Small intestine (tissue), 7 donors: ENCODE data around the gene ZNF277. TPM values are rescaled to one million over a fixed set of nuclear protein-coding genes. Genes with fewer than 3 reads are reported as not detected.

Experiments
- DNase-seq, 2 donors: peaks; one replicate each; pipeline versions ENCODE4 v3.0.0 to v3.0.0-alpha.2; 2013
- FAIRE-seq: peaks from 2 replicates; lab custom pipeline; 2012; peaks lifted over from hg19 to GRCh38; lab: Jason Lieb, UNC
- H3K27ac ChIP-seq, 3 donors: one replicate each; pipeline ENCODE4 v1.5.1; 2013; ENCODE audit warnings: low read length in 2 of 3, mild to moderate bottlenecking in 2 of 3, control low read depth in 1 of 3, inconsistent platforms in 1 of 3, low read depth in 1 of 3, moderate library complexity in 1 of 3
- H3K27me3 ChIP-seq, 3 donors: one replicate each; pipeline ENCODE4 v1.6.1; 2013; ENCODE audit warnings: low read length in 3 of 3, inconsistent platforms in 1 of 3; ENCODE audit not compliant: control insufficient read depth in 3 of 3, insufficient read depth in 3 of 3
- H3K36me3 ChIP-seq, 3 donors: one replicate each; pipeline ENCODE4 v1.6.1; 2013; ENCODE audit warnings: low read length in 3 of 3, inconsistent platforms in 1 of 3, low read depth in 1 of 3, mild to moderate bottlenecking in 1 of 3, moderate library complexity in 1 of 3; ENCODE audit not compliant: control insufficient read depth in 3 of 3, insufficient read depth in 2 of 3
- H3K4me1 ChIP-seq, 3 donors: one replicate each; pipeline ENCODE4 v1.6.1; 2013; ENCODE audit warnings: low read length in 2 of 3, inconsistent platforms in 1 of 3, low read depth in 1 of 3, mild to moderate bottlenecking in 1 of 3, moderate library complexity in 1 of 3; ENCODE audit not compliant: control insufficient read depth in 3 of 3, insufficient read depth in 2 of 3
- H3K4me3 ChIP-seq, 3 donors: one replicate each; pipeline ENCODE4 v1.5.1; 2013; ENCODE audit warnings: low read length in 3 of 3, control low read depth in 1 of 3, inconsistent platforms in 1 of 3, low read depth in 1 of 3, mild to moderate bottlenecking in 1 of 3, moderate library complexity in 1 of 3
- H3K9me3 ChIP-seq, 2 donors: one replicate each; pipeline ENCODE4 v1.6.1; 2013; ENCODE audit warnings: low read depth in 1 of 2, low read length in 1 of 2; ENCODE audit not compliant: control insufficient read depth in 2 of 2, insufficient read depth in 1 of 2
- WGBS, 3 donors: extraction: QIAGEN DNeasy Blood & Tissue Kit; methylation state at CpG; one replicate each; pipeline ENCODE4 v1.1.7; 2013; 5-methylcytosine and 5-hydroxymethylcytosine counted together
- polyA plus RNA-seq, 4 donors: library from polyadenylated mRNA; stranded (reverse) in 3 of 4; unstranded in 1 of 4; fragments of 200-250 nt in 3 of 4; fragments of 120-200 nt in 1 of 4; gene quantifications; one replicate each; pipeline versions ENCODE4 v1.2.1 to v1.2.3, GENCODE V29; 2013
- donor health status: healthy with polysubstance abuse.
- donor health status: control.
- donor health status: control.
- donor health status: Bipolar disorder and iron deficiency.
- donor health status: healthy.

ZNF277 gene
- polyA plus RNA-seq, 4 donors: 15.8 to 27.2 (median 24.9) TPM

DNA sequence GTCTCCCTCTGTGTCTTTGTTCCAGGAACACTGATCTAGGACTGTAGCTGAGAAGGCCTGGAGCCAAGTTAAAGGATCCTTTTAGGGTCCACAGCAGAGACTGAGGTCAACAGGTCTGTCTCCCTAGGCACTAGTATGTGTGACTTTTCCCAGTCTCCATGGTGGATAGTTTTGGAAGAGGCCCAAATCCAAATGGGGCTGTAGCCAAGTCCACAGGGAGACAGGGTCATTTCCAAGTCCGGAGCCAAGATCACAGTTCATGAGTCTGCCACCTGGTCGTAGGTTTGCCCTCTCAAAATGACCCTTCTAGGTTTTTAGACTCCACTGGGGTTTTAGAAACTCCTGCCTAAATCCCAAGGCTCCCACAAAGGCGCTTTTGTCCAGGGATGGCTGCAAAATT, 16.8 kb downstream of the ZNF277 start:
- 86 to 90% (median 86%) methylated on average over 3 of the region's 3 CpGs for WGBS, 3 donors
- Histone ChIP-seq H3K36me3 (no peaks in the 10 kb centered on the region), H3K27ac (no peak overlapping the region), H3K9me3 (peaks cover 0 to 2% of the 10 kb centered on the region in 2 donors), H3K27me3 (no peaks in the 10 kb centered on the region), H3K4me1 (no peaks in the 10 kb centered on the region), H3K4me3 (no peak overlapping the region)
- DNase-seq (no peak), FAIRE-seq (no peak)

DNA sequence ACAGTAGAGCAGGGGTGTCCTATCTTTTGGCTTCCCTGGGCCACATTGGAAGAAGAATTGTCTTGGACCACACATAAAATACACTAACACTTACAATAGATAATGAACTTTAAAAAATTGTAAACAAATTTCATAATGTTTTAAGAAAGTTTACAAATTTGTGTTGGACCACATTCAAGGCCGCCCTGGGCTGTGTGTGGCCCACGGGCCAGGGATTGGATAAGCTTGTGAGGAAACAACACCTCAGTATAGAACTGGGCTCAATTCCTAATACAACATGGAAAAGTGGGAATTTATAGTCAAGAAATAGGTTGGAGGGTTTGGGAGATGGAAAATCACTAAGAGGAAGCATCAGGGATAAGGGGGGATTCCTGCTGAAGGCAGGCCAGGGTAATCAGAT, 17.7 kb downstream of the ZNF277 start:
- H3K9me3 ChIP-seq: peaks cover 0 to 2% of the 10 kb centered on the region in 2 donors
- H3K4me3 ChIP-seq: no peak overlapping the region
- no peaks in the 10 kb centered on the region for H3K36me3 ChIP-seq
- FAIRE-seq (no peak), DNase-seq (no peak)
- WGBS, 3 donors: 91 to 96% (median 91%) methylated on average over 2 of the region's 2 CpGs
- H3K27ac ChIP-seq: no peak overlapping the region
- no peaks in the 10 kb centered on the region for H3K27me3 ChIP-seq
- no peaks in the 10 kb centered on the region for H3K4me1 ChIP-seq

GRCh38 chr7:112225006-112225405, 18.5 kb downstream of the ZNF277 start:
- Histone ChIP-seq H3K27me3 (no peaks in the 10 kb centered on the region), H3K36me3 (no peaks in the 10 kb centered on the region), H3K27ac (no peak overlapping the region), H3K4me1 (no peaks in the 10 kb centered on the region), H3K9me3 (peaks cover 0 to 2% of the 10 kb centered on the region in 2 donors), H3K4me3 (no peak overlapping the region)
- FAIRE-seq: no peak
- DNase-seq: no peak

DNA sequence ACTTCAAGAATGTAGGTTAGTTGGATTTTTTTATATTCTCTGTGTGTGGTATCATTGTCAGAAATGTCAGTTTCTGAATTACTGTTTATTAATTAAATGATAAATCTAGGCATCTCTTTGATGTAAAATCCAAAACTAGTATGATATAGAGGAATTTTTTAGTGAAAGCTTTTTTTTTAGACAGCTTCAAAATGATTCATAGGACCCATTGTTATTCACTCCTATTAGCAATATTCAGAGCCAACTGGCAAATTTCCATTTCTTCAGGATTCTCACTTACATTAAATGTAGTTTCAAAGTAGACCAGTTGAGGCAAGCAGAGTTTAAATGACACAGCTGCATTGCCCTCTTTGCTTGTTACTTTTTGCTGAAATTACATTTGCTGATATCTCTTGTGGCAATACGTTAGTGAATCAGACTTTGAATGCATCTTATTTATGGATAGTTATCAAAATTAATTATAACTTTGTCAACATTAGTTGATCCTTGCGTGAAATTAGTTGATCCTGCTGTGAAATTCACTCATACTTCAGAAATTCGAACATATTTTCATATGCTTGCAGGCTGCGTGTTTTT, 20.3 kb downstream of the ZNF277 start:
- Histone ChIP-seq H3K4me3 (no peak overlapping the region), H3K9me3 (no peaks in the 10 kb centered on the region), H3K27me3 (no peaks in the 10 kb centered on the region), H3K27ac (no peak overlapping the region), H3K4me1 (no peaks in the 10 kb centered on the region), H3K36me3 (no peaks in the 10 kb centered on the region)
- DNase-seq (no peak), FAIRE-seq (no peak)
- 91 to 95% (median 94%) methylated on average over 4 of the region's 4 CpGs for WGBS, 3 donors

- FAIRE-seq: no peak
- 84 to 95% (median 88%) methylated on average over 2 of the region's 2 CpGs for WGBS, 3 donors
These were observed 22.1 kb downstream of the ZNF277 start for GRCh38 chr7:112228632-112229031.

DNA sequence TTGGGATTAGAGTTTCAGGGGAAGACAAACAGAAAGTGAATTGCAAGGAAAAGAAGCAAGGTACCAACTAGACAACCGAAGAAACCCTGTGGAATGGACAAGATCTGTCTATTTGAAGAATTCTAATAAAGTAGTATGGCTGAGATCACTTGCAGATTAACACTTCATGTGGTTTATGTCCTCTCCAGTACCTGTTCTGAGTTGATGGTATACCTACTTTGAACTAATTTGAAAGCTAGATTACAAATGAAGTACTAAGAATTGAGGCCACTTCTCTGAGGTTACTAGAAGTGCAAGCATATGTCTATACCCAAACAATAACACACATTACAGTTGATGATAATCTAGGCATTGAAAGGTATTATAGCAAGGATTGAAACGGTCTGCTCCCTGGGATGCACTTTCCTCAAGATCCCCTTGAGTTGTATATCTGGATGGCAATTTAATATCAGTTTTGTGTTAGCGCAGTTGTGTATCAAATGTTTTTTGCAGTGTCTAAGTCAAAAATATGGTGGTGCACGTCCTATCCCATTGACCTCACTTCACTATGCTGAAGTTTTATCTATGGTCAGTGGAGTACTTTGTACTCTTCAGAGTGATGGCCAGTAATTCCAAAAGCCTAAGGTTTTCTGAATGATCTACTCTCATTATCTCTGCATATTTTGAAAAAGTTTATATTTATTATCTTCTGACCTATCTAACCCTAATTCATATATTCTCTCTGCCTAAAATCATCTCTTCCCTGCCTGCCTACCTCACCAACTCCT, 25.9 kb downstream of the ZNF277 start:
- Histone ChIP-seq H3K9me3 (no peaks in the 10 kb centered on the region), H3K4me1 (no peaks in the 10 kb centered on the region), H3K27me3 (no peaks in the 10 kb centered on the region), H3K36me3 (no peaks in the 10 kb centered on the region), H3K4me3 (no peak overlapping the region), H3K27ac (no peak overlapping the region)
- DNase-seq (no peak), FAIRE-seq (no peak)
- 83 to 93% (median 89%) methylated on average over 4 of the region's 4 CpGs for WGBS, 3 donors

More at GRCh38 chr7:112228632-112229031, 22.1 kb downstream of the ZNF277 start:
- Histone ChIP-seq H3K36me3 (no peaks in the 10 kb centered on the region), H3K27me3 (no peaks in the 10 kb centered on the region), H3K9me3 (no peaks in the 10 kb centered on the region), H3K4me1 (no peaks in the 10 kb centered on the region), H3K27ac (no peak overlapping the region), H3K4me3 (no peak overlapping the region)
- DNase-seq: no peak

- WGBS, 3 donors: 73 to 85% (median 78%) methylated on average over 3 of the region's 3 CpGs
- DNase-seq: peak in 1 of 2 donors; percentile 2
- no peak overlapping the region for H3K27ac ChIP-seq
- no peaks in the 10 kb centered on the region for H3K36me3 ChIP-seq
- H3K4me1 ChIP-seq: no peaks in the 10 kb centered on the region
- H3K4me3 ChIP-seq: no peak overlapping the region
- H3K27me3 ChIP-seq: no peaks in the 10 kb centered on the region
- no peak for FAIRE-seq
- no peaks in the 10 kb centered on the region for H3K9me3 ChIP-seq
These were observed 26.7 kb downstream of the ZNF277 start for GRCh38 chr7:112233048-112233697.

DNA sequence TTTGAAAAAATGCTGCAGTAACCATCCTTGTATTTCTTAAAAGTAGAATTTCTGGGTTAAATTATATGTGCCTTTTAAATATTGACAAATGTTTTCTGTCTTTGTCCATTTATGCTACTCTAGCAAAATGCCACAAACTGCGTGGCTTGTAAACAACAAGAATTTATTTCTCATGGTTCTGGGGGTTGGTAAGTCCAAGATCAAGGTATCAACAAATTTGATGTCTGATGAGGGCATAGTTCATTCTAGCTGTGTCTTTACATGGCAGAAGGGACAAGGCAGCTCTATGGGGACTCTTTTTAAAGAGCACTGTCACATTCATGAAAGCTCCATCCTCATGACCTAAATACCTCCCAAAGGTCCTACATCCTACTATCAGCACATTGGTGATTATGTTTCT, 27.7 kb downstream of the ZNF277 start:
- 96 to 100% (median 97%) methylated on average over 1 of the region's 1 CpG for WGBS, 3 donors
- peaks cover 0 to 3% of the 10 kb centered on the region in 2 donors for H3K9me3 ChIP-seq
- H3K4me3 ChIP-seq: no peak overlapping the region
- FAIRE-seq (no peak), DNase-seq (no peak)
- no peaks in the 10 kb centered on the region for H3K27me3 ChIP-seq
- no peaks in the 10 kb centered on the region for H3K36me3 ChIP-seq
- H3K4me1 ChIP-seq: no peaks in the 10 kb centered on the region
- no peak overlapping the region for H3K27ac ChIP-seq
